GM12891 (cell line): ENCODE results near the gene MYOM1.

Experiments
- DNase-seq: peaks from one replicate; pipeline ENCODE4 v3.0.0; 2011; ENCODE audit warnings: low spot score; ENCODE audit not compliant: insufficient read length
- FAIRE-seq: peaks from 2 replicates; lab custom pipeline; 2011; peaks lifted over from hg19 to GRCh38; lab: Jason Lieb, UNC
- PAX5 ChIP-seq: IDR thresholded peaks from 2 replicates; pipeline ENCODE4 v1.6.1; 2011; ENCODE audit warnings: low read length, moderate library complexity, mild to moderate bottlenecking; ENCODE audit not compliant: insufficient read depth, severe bottlenecking
- POLR2A ChIP-seq: IDR thresholded peaks from 2 replicates; pipeline ENCODE4 v1.6.1; 2011; ENCODE audit warnings: low read depth, low read length, control low read depth
- POLR2AphosphoS5 ChIP-seq: IDR thresholded peaks from 2 replicates; pipeline ENCODE4 v1.6.1; 2011; ENCODE audit warnings: low read depth, low read length, control low read depth
- POU2F2 ChIP-seq: IDR thresholded peaks from 2 replicates; pipeline ENCODE4 v1.6.1; 2011; ENCODE audit warnings: low read depth, mild to moderate bottlenecking, control low read depth, low read length, moderate library complexity
- SPI1 ChIP-seq: IDR thresholded peaks from 2 replicates; pipeline ENCODE4 v1.6.1; 2011; ENCODE audit warnings: low read depth, low read length, control low read depth
- TAF1 ChIP-seq: IDR thresholded peaks from 2 replicates; pipeline ENCODE4 v1.6.1; 2011; ENCODE audit warnings: low read depth, low read length, control low read depth

Gene MYOM1

DNA sequence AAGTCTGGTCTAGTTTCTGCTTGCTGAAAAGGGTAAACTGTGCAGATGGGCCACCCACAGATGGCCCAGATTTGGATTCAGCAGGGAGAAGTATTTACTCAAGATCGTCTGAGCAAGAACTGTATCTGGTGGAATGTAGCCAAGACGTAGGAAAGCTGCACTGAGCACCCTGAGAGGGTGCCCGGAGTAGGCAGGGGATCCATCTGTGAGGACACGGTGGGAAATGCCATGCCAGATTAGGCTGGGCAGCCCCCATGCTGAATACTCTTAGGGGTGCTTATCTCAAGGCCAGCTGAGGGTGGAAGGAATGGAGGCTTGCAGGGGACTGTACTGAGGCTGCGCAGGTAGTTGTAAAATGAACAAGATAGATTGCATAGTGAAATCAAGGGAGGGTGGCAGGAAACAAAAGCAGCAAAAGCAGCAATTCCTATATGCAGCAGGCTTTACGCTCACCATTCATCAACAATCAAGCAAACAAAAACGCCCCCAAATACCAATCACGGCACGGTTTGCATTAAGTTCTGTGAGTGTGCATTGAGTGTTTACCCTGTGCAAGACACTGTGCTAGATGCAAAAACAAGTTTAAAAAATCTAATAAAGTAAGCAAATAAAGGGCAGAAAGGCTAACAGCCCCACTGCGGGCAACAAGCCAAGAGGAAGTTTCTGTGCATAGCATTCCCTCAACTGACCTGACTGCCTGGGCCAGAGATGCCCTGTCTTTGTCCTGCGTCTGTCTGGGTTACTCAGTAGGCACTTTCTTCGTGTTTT is 174.7 kb downstream of the MYOM1 start:
- DNase-seq (no peak), FAIRE-seq (no peak)
- no peak for TF ChIP-seq SPI1
- TF ChIP-seq POU2F2 = no peak
- TF ChIP-seq POLR2A = no peak
- no peak for TF ChIP-seq PAX5
- no peak for TF ChIP-seq TAF1
- TF ChIP-seq POLR2AphosphoS5 = no peak

DNA sequence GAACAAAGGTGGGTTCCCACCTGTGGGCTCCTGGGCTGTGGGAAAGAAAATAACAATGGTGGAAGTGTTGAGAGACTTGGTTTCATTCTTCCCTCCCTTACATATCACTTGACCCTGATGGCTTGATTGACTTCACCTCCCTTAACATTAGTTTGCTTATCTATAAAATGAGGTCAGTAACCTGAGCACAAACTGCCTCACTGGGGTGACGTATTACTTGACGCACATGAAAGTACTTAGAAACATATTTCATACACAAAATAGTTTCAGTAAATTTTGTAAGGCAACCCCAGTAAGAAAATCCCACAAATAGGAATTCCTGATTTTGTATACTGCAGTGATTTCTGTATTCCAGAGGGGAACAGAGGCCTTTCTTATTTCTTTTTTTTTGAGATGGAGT is 177.4 kb downstream of the MYOM1 start:
- DNase-seq = no peak
- no peak for FAIRE-seq
- TF ChIP-seq POLR2AphosphoS5 (no peak), PAX5 (no peak), POLR2A (no peak), POU2F2 (no peak), SPI1 (no peak), TAF1 (no peak)

- no peak for DNase-seq
- TF ChIP-seq SPI1 (no peak), POLR2AphosphoS5 (no peak), PAX5 (no peak), POU2F2 (no peak), TAF1 (no peak)
- no peak for FAIRE-seq
Measured at GRCh38 chr18:3041843-3042242, 177.9 kb downstream of the MYOM1 start.

GRCh38 chr18:3040881-3041280 is 178.9 kb downstream of the MYOM1 start:
- FAIRE-seq = no peak

DNA sequence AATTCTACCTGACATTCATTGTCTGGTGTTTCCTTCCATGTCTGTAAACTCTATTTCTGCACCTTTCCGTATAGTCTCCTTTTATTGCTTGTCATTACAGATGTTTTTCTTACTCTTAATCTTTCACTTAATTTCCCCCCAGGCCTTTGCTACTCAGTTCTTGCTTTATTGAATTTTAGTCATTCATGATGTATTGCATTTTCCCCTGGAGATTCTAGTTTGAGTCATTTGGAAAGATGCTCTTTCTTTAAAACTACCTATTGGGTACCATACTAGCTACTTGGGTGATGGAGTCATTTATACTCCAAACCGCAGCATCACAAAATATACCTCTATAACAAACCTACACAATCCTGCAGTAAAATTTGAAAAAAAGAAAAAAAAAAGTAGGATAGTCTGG is 179.6 kb downstream of the MYOM1 start:
- TF ChIP-seq TAF1 (no peak), POLR2A (no peak), SPI1 (no peak), PAX5 (no peak), POU2F2 (no peak), POLR2AphosphoS5 (no peak)
- FAIRE-seq = no peak
- no peak for DNase-seq

More at GRCh38 chr18:3040881-3041280, 178.9 kb downstream of the MYOM1 start:
- DNase-seq = no peak
- no peak for TF ChIP-seq POU2F2
- TF ChIP-seq SPI1 = no peak
- TF ChIP-seq PAX5 = no peak
- TF ChIP-seq TAF1 = no peak
- no peak for TF ChIP-seq POLR2AphosphoS5
- TF ChIP-seq POLR2A = no peak

GRCh38 chr18:3037423-3037915 is 182.3 kb downstream of the MYOM1 start:
- FAIRE-seq = peak; percentile 95
- DNase-seq = peak; percentile 54
- TF ChIP-seq POLR2AphosphoS5 = no peak
- 0 out of 2 replicates have a peak, but pooled peaks have one; percentile 27 for TF ChIP-seq POLR2A
- no peak for TF ChIP-seq PAX5
- TF ChIP-seq TAF1 = no peak
- TF ChIP-seq SPI1 = peak; percentile 42
- no peak for TF ChIP-seq POU2F2

- TF ChIP-seq POLR2A (no peak), PAX5 (no peak), POLR2AphosphoS5 (no peak), SPI1 (no peak), POU2F2 (no peak)
- no peak for FAIRE-seq
- no peak for DNase-seq
Measured at GRCh38 chr18:3036108-3036507, 183.7 kb downstream of the MYOM1 start.

DNA sequence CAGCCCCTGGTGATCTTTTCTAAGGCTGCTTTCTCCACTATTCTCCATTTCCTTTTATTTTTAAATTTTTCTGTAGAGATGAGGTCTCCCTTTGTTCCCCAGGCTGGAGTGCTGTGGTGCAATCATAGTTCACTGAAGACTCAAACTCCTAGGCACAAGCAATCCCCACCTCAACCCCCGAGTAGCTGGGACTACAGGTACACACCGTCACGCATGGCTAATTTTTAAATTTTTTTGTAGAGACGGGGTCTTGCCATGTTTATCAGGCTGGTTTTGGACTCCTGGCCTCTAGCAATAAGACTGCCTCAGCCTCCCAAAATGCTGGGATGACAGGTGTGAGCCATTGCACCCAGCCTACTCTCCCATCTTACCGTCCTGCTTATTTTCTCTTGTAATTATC is 184.1 kb downstream of the MYOM1 start:
- no peak for FAIRE-seq
- DNase-seq = no peak
- TF ChIP-seq PAX5 (peak; percentile 71), TAF1 (no peak)

DNA sequence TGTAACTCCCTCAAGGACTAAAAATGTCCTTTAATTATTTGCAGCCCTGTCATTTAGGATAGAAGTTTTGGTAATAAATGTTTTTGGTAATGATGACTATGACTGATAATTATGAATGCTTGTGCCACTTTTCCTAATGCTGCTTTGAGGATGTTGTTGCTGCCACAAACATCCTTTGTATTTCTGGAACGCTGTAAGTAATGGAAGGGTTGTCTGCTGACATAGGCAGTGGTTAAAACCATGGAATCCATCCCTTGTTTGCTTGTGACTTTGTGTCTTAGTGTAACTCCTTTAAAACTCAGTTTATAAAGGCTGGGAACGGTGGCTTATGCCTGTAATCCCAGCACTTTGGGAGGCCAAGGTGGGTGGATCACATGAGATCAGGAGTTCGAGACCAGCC is 187.0 kb downstream of the MYOM1 start:
- FAIRE-seq = no peak
- no peak for DNase-seq
- no peak for TF ChIP-seq TAF1
- no peak for TF ChIP-seq PAX5
- TF ChIP-seq SPI1 = no peak
- no peak for TF ChIP-seq POLR2AphosphoS5
- no peak for TF ChIP-seq POLR2A
- no peak for TF ChIP-seq POU2F2
